NT2/D1 (cell line): ENCODE measurements around the gene GLUL.
"Not testable (repeated sequence)": the region's sequence is repeated elsewhere in the genome, so short reads cannot be mapped to it uniquely, and the experiment has no call there.

Source experiments
- SUZ12 ChIP-seq: IDR thresholded peaks from 2 replicates; pipeline ENCODE4 v1.6.1; 2011; ENCODE audit not compliant: insufficient read length, insufficient read depth; ENCODE audit errors: extremely low read depth
- YY1 ChIP-seq: IDR thresholded peaks from 2 replicates; pipeline ENCODE4 v1.6.1; 2011; ENCODE audit not compliant: insufficient read length, insufficient read depth

- not testable (repeated sequence) for TF ChIP-seq YY1, SUZ12
Observed at GRCh38 chr1:182379781-182380180, 11.8 kb downstream of the GLUL start.
